HEK293 (cell line): ENCODE measurements around the gene TTLL10.

Source experiments
- CTCF ChIA-PET: fragments of 350-600 bp; formaldehyde crosslinking; extraction: SDS; loops from one replicate; lab custom pipeline; 2021; ENCODE audit warnings: antibody characterized with exemption; lab: Yijun Ruan, JAX
- POLR2A ChIA-PET: fragments of 300-600 bp; formaldehyde crosslinking; extraction: SDS; loops from one replicate; lab custom pipeline; 2020; ENCODE audit warnings: antibody characterized with exemption, inconsistent platforms; lab: Yijun Ruan, JAX
- H3K27ac ChIP-seq: fragments of 200-500 bp; sonication (Bioruptor generic); 2 replicates; pipeline ENCODE4 v1.5.1; 2014; ENCODE audit warnings: low read depth, low read length, control low read depth, inconsistent platforms; ENCODE audit errors: extremely low read depth
- H3K36me3 ChIP-seq, 2 experiments: fragments of 200-500 bp in 1 of 2; sonication (Bioruptor generic) in 1 of 2; 1 replicate in 1 of 2; 2 replicates in 1 of 2; pipeline ENCODE4 v1.5.1; 2014 to 2017; ENCODE audit warnings: inconsistent platforms in 2 of 2, low read length in 2 of 2; ENCODE audit not compliant: control insufficient read depth in 2 of 2, insufficient read depth in 1 of 2
- H3K4me1 ChIP-seq: fragments of 200-500 bp; sonication (Bioruptor generic); 2 replicates; pipeline ENCODE4 v1.5.1; 2014; ENCODE audit warnings: mild to moderate bottlenecking, low read length, inconsistent platforms; ENCODE audit not compliant: control insufficient read depth, insufficient read depth
- H3K4me3 ChIP-seq: 2 replicates; pipeline ENCODE4 v1.5.1; 2011; ENCODE audit warnings: low read depth, mild to moderate bottlenecking, control low read depth, low read length, moderate library complexity
- H3K9me3 ChIP-seq: fragments of 200-500 bp; sonication (Bioruptor generic); 2 replicates; pipeline ENCODE4 v1.5.1; 2014; ENCODE audit warnings: low read depth, low read length, inconsistent platforms; ENCODE audit not compliant: control insufficient read depth, insufficient read depth
- BCL11A ChIP-seq: fragments of 450-650 bp; formaldehyde crosslinking; IDR thresholded peaks from 2 replicates; pipeline ENCODE4 v1.5.1; 2016; ENCODE audit warnings: low read depth, missing biosample characterization, missing genetic modification characterization
- GFI1B ChIP-seq: fragments of 450-650 bp; formaldehyde crosslinking; IDR thresholded peaks from 2 replicates; pipeline ENCODE4 v1.5.1; 2016; ENCODE audit warnings: missing biosample characterization, missing genetic modification characterization
- YY1 ChIP-seq: fragments of 450-650 bp; formaldehyde crosslinking; IDR thresholded peaks from 2 replicates; pipeline ENCODE4 v1.5.1; 2018; ENCODE audit warnings: missing biosample characterization, missing genetic modification characterization
- ZBTB6 ChIP-seq: fragments of 450-650 bp; formaldehyde crosslinking; IDR thresholded peaks from 2 replicates; pipeline ENCODE4 v1.5.1; 2017; ENCODE audit warnings: missing biosample characterization, missing genetic modification characterization
- ZNF121 ChIP-seq: fragments of 450-650 bp; formaldehyde crosslinking; IDR thresholded peaks from 2 replicates; pipeline ENCODE4 v1.5.1; 2016; ENCODE audit warnings: missing biosample characterization, missing genetic modification characterization
- ZNF146 ChIP-seq: fragments of 450-650 bp; formaldehyde crosslinking; IDR thresholded peaks from 2 replicates; pipeline ENCODE4 v1.5.1; 2016; ENCODE audit warnings: missing biosample characterization, missing genetic modification characterization
- ZNF155 ChIP-seq: fragments of 450-650 bp; formaldehyde crosslinking; IDR thresholded peaks from 2 replicates; pipeline ENCODE4 v1.5.1; 2016; ENCODE audit warnings: missing biosample characterization, missing genetic modification characterization
- ZNF169 ChIP-seq: fragments of 450-650 bp; formaldehyde crosslinking; IDR thresholded peaks from 2 replicates; pipeline ENCODE4 v1.5.1; 2016; ENCODE audit warnings: missing biosample characterization, missing genetic modification characterization
- ZNF214 ChIP-seq: fragments of 450-650 bp; formaldehyde crosslinking; IDR thresholded peaks from 2 replicates; pipeline ENCODE4 v1.5.1; 2017; ENCODE audit warnings: missing biosample characterization, mild to moderate bottlenecking, missing genetic modification characterization, borderline replicate concordance
- ZNF266 ChIP-seq: fragments of 450-650 bp; formaldehyde crosslinking; IDR thresholded peaks from 2 replicates; pipeline ENCODE4 v1.5.1; 2016; ENCODE audit warnings: missing biosample characterization, missing genetic modification characterization, low read depth
- ZNF335 ChIP-seq: fragments of 450-650 bp; formaldehyde crosslinking; conservative IDR thresholded peaks from 2 replicates; pipeline ENCODE4 v1.5.1; 2016; ENCODE audit warnings: missing biosample characterization, missing genetic modification characterization
- ZNF423 ChIP-seq: fragments of 450-650 bp; formaldehyde crosslinking; IDR thresholded peaks from 2 replicates; pipeline ENCODE4 v1.5.1; 2016; ENCODE audit warnings: missing biosample characterization, missing genetic modification characterization
- ZNF433 ChIP-seq: fragments of 450-650 bp; formaldehyde crosslinking; IDR thresholded peaks from 2 replicates; pipeline ENCODE4 v1.5.1; 2016; ENCODE audit warnings: missing biosample characterization, missing genetic modification characterization, low read depth
- ZNF660 ChIP-seq: fragments of 450-650 bp; IDR thresholded peaks from 2 replicates; pipeline ENCODE4 v1.5.1; 2018; ENCODE audit warnings: missing biosample characterization, mild to moderate bottlenecking, missing genetic modification characterization
- ZNF843 ChIP-seq: fragments of 450-650 bp; formaldehyde crosslinking; IDR thresholded peaks from 2 replicates; pipeline ENCODE4 v1.5.1; 2016; ENCODE audit warnings: missing biosample characterization, missing genetic modification characterization
- ZSCAN23 ChIP-seq: fragments of 450-650 bp; formaldehyde crosslinking; IDR thresholded peaks from 2 replicates; pipeline ENCODE4 v1.5.1; 2016; ENCODE audit warnings: missing biosample characterization, missing genetic modification characterization
- TF ChIP-seq, protein P1 (sequence below): fragments of 450-650 bp; formaldehyde crosslinking; IDR thresholded peaks from 2 replicates; pipeline ENCODE4 v1.5.1; 2016; ENCODE audit warnings: missing biosample characterization, missing genetic modification characterization
- TF ChIP-seq, protein P2 (sequence below): fragments of 450-650 bp; formaldehyde crosslinking; conservative IDR thresholded peaks from 2 replicates; pipeline ENCODE4 v1.5.1; 2016; ENCODE audit warnings: low read depth, missing biosample characterization, missing genetic modification characterization
- TF ChIP-seq, protein P3 (sequence below): IDR thresholded peaks from 2 replicates; pipeline ENCODE4 v1.6.1; 2011; ENCODE audit warnings: mild to moderate bottlenecking, low read depth, low read length, borderline replicate concordance
- TF ChIP-seq, protein P4 (sequence below): fragments of 450-650 bp; formaldehyde crosslinking; IDR thresholded peaks from 2 replicates; pipeline ENCODE4 v1.5.1; 2016; ENCODE audit warnings: missing biosample characterization, missing genetic modification characterization

Gene TTLL10

DNA sequence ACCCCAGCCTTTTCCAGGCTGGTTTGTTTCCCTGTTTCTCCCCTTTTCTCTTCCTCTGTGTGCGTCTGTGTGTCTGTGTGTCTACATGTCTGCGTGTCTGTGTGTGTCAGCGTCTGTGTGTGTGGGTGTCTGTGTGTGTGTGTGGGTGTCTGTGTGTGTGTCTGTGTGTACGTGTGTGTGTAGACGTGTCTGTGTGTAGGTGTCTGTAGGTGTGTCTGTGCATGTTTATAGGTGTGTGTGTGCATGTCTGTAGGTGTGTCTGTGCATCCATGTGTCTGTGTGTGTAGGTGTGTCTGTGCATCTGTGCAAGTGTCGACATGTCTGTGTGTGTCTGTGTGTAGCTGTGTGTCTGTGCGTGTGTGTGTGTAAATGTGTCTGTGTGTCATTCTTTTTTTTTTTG lies 3.3 kb downstream of the TTLL10 start (continued):
- peak; percentile 47; the same call in 1 of the 2 replicates for TF ChIP-seq BCL11A
- no peak for TF ChIP-seq YY1
- TF ChIP-seq ZNF843 (tag by site-specific recombination), result no peak
- 0 out of 2 replicates have a peak, but pooled peaks have one; percentile 30 for TF ChIP-seq ZNF266 (tag by site-specific recombination)
- 0 out of 2 replicates have a peak, but pooled peaks have one; percentile 11 for TF ChIP-seq ZNF155 (tag by site-specific recombination)
- TF ChIP-seq, protein P1, sequence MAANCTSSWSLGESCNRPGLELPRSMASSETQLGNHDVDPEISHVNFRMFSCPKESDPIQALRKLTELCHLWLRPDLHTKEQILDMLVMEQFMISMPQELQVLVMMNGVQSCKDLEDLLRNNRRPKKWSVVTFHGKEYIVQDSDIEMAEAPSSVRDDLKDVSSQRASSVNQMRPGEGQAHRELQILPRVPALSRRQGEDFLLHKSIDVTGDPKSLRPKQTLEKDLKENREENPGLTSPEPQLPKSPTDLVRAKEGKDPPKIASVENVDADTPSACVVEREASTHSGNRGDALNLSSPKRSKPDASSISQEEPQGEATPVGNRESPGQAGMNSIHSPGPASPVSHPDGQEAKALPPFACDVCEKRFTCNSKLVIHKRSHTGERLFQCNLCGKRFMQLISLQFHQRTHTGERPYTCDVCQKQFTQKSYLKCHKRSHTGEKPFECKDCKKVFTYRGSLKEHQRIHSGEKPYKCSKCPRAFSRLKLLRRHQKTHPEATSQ (tag by site-specific recombination), result no peak

GRCh38 chr1:1177452-1178206 lies 3.9 kb downstream of the TTLL10 start:
- no peaks in the 10 kb centered on the region for H3K4me1 ChIP-seq
- no peak overlapping the region for H3K27ac ChIP-seq
- ChIA-PET CTCF (interaction anchor here (0.6 to 0.8 kb wide), 2 partner anchors 57 to 115 kb away, joined by 3 to 4 read pairs; no protein-coding TSS in a partner anchor), POLR2A (no interaction called here)
- no peaks in the 10 kb centered on the region for H3K9me3 ChIP-seq
- TF ChIP-seq ZNF335 (tag by site-specific recombination) (peak; percentile 47; the same call in 1 of the 2 replicates), ZNF121 (tag by site-specific recombination) (no peak), ZNF660 (no peak), ZNF169 (tag by site-specific recombination) (no peak)
- TF ChIP-seq, protein P2, sequence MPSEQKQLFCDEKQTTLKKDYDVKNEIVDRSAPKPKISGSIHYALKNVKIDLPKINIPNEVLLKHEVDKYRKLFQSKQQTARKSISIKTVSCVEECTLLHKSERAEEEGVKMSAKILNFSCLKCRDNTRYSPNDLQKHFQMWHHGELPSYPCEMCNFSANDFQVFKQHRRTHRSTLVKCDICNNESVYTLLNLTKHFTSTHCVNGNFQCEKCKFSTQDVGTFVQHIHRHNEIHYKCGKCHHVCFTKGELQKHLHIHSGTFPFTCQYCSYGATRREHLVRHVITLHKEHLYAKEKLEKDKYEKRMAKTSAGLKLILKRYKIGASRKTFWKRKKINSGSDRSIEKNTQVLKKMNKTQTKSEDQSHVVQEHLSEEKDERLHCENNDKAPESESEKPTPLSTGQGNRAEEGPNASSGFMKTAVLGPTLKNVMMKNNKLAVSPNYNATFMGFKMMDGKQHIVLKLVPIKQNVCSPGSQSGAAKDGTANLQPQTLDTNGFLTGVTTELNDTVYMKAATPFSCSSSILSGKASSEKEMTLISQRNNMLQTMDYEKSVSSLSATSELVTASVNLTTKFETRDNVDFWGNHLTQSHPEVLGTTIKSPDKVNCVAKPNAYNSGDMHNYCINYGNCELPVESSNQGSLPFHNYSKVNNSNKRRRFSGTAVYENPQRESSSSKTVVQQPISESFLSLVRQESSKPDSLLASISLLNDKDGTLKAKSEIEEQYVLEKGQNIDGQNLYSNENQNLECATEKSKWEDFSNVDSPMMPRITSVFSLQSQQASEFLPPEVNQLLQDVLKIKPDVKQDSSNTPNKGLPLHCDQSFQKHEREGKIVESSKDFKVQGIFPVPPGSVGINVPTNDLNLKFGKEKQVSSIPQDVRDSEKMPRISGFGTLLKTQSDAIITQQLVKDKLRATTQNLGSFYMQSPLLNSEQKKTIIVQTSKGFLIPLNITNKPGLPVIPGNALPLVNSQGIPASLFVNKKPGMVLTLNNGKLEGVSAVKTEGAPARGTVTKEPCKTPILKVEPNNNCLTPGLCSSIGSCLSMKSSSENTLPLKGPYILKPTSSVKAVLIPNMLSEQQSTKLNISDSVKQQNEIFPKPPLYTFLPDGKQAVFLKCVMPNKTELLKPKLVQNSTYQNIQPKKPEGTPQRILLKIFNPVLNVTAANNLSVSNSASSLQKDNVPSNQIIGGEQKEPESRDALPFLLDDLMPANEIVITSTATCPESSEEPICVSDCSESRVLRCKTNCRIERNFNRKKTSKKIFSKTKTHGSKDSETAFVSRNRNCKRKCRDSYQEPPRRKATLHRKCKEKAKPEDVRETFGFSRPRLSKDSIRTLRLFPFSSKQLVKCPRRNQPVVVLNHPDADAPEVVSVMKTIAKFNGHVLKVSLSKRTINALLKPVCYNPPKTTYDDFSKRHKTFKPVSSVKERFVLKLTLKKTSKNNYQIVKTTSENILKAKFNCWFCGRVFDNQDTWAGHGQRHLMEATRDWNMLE, result no peak
- no peaks in the 10 kb centered on the region for H3K36me3 ChIP-seq
- no peak overlapping the region for H3K4me3 ChIP-seq

- Histone ChIP-seq H3K27ac (no peak overlapping the region), H3K4me1 (no peaks in the 10 kb centered on the region), H3K36me3 (no peaks in the 10 kb centered on the region), H3K9me3 (no peaks in the 10 kb centered on the region), H3K4me3 (no peak overlapping the region)
- ChIA-PET POLR2A (no interaction called here), CTCF (interaction anchor here (0.8 kb wide), 1 partner anchor 58 kb away, joined by 4 read pairs; no protein-coding TSS in a partner anchor)
- TF ChIP-seq ZNF433 (no peak), ZBTB6 (tag by site-specific recombination) (no peak), GFI1B (no peak), ZSCAN23 (tag by site-specific recombination) (no peak), ZNF214 (no peak), ZNF423 (tag by site-specific recombination) (no peak), ZNF146 (tag by site-specific recombination) (no peak)
- TF ChIP-seq, protein P3, sequence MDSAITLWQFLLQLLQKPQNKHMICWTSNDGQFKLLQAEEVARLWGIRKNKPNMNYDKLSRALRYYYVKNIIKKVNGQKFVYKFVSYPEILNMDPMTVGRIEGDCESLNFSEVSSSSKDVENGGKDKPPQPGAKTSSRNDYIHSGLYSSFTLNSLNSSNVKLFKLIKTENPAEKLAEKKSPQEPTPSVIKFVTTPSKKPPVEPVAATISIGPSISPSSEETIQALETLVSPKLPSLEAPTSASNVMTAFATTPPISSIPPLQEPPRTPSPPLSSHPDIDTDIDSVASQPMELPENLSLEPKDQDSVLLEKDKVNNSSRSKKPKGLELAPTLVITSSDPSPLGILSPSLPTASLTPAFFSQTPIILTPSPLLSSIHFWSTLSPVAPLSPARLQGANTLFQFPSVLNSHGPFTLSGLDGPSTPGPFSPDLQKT, result no peak
- TF ChIP-seq, protein P4, sequence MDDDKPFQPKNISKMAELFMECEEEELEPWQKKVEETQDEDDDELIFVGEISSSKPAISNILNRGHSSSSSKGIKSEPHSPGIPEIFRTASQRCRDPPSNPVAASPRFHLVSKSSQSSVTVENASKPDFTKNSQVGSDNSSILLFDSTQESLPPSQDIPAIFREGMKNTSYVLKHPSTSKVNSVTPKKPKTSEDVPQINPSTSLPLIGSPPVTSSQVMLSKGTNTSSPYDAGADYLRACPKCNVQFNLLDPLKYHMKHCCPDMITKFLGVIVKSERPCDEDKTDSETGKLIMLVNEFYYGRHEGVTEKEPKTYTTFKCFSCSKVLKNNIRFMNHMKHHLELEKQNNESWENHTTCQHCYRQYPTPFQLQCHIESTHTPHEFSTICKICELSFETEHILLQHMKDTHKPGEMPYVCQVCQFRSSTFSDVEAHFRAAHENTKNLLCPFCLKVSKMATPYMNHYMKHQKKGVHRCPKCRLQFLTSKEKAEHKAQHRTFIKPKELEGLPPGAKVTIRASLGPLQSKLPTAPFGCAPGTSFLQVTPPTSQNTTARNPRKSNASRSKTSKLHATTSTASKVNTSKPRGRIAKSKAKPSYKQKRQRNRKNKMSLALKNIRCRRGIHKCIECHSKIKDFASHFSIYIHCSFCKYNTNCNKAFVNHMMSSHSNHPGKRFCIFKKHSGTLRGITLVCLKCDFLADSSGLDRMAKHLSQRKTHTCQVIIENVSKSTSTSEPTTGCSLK (tag by site-specific recombination), result no peak
Measured at GRCh38 chr1:1178794-1179331, 5.2 kb downstream of the TTLL10 start.
